A673 (cell line): ENCODE results near the gene RPGR.

Experiments
- EZH2 ChIP-seq: fragments of 200-600 bp; sonication (generic); IDR thresholded peaks from 2 replicates; pipeline ENCODE4 v1.6.1; 2017; ENCODE audit warnings: borderline replicate concordance, low read depth, mild to moderate bottlenecking, mixed read lengths, antibody characterized with exemption, low read length; ENCODE audit not compliant: poor library complexity, severe bottlenecking
- TF ChIP-seq, protein P1 (sequence below): fragments of 300-800, 200-600 bp; sonication (generic); conservative IDR thresholded peaks from 2 replicates; pipeline ENCODE4 v1.5.1; 2017; ENCODE audit warnings: low read depth, mild to moderate bottlenecking, antibody characterized with exemption, low read length, moderate library complexity, mixed read lengths

- TF ChIP-seq, protein P1, sequence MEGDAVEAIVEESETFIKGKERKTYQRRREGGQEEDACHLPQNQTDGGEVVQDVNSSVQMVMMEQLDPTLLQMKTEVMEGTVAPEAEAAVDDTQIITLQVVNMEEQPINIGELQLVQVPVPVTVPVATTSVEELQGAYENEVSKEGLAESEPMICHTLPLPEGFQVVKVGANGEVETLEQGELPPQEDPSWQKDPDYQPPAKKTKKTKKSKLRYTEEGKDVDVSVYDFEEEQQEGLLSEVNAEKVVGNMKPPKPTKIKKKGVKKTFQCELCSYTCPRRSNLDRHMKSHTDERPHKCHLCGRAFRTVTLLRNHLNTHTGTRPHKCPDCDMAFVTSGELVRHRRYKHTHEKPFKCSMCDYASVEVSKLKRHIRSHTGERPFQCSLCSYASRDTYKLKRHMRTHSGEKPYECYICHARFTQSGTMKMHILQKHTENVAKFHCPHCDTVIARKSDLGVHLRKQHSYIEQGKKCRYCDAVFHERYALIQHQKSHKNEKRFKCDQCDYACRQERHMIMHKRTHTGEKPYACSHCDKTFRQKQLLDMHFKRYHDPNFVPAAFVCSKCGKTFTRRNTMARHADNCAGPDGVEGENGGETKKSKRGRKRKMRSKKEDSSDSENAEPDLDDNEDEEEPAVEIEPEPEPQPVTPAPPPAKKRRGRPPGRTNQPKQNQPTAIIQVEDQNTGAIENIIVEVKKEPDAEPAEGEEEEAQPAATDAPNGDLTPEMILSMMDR, result no peak
- no peak for TF ChIP-seq EZH2
Observed at GRCh38 chrX:38277802-38278201, 49.5 kb downstream of the RPGR start.
